HCT116 (cell line): ENCODE data around the gene EIF4G3. TPM values are rescaled to one million over a fixed set of nuclear protein-coding genes. Genes with fewer than 3 reads are reported as not detected.

Experiments
- microRNA counts: library from miRNA; unstranded; fragments of <30 nt; microRNA quantifications from one replicate; lab custom pipeline; 2015
- microRNA-seq: library from miRNA; unstranded; fragments of <30 nt; microRNA quantifications from one replicate; pipeline ENCODE4, GENCODE V29; 2016; ENCODE audit warnings: borderline number of aligned reads
- total RNA-seq: library from RNA; stranded (reverse); gene quantifications from one replicate; pipeline ENCODE4 v1.2.1, GENCODE V29; 2021; ENCODE audit not compliant: unreplicated experiment

Gene EIF4G3
- total RNA-seq, 1 experiment from 2014 or later = 40.1 TPM

MicroRNA genes within 50 kb of the gene (microRNA counts, 767-probe panel; counts per million panel counts)
- not detected for microRNA hsa-miR-1256 (lab: Ali Mortazavi, UCI)

Small RNAs within 50 kb of the gene (microRNA-seq; reads per million reads assigned to microRNA genes)
- gene MIR1256 = 1.2 reads per million

Other genes starting within 250 kb of the EIF4G3 start
- gene ECE1, start 113.6 kb upstream of the EIF4G3 start, total RNA-seq = 66.8 TPM